Muscle layer of colon (tissue), 2 donors: ENCODE data around the gene ZNF710.
"Not testable (repeated sequence)": the region's sequence is repeated elsewhere in the genome, so short reads cannot be mapped to it uniquely, and the experiment has no call there.

Experiments
- H3K27ac ChIP-seq: one replicate; pipeline ENCODE4 v1.7.0; 2013; ENCODE audit warnings: low read depth, mild to moderate bottlenecking, low read length, moderate library complexity
- H3K27me3 ChIP-seq, 2 donors: one replicate each; pipeline ENCODE4 v1.7.0; 2013; ENCODE audit warnings: low read length in 2 of 2, mild to moderate bottlenecking in 2 of 2; ENCODE audit not compliant: insufficient read depth in 2 of 2, control insufficient read depth in 1 of 2
- H3K36me3 ChIP-seq: one replicate; pipeline ENCODE4 v1.7.0; 2013; ENCODE audit warnings: mild to moderate bottlenecking, low read length; ENCODE audit not compliant: insufficient read depth
- H3K4me1 ChIP-seq: one replicate; pipeline ENCODE4 v1.7.0; 2013; ENCODE audit warnings: mild to moderate bottlenecking, low read length; ENCODE audit not compliant: insufficient read depth
- H3K4me3 ChIP-seq, 2 donors: one replicate each; pipeline ENCODE4 v1.7.0; 2013; ENCODE audit warnings: low read length in 2 of 2, low read depth in 1 of 2, mild to moderate bottlenecking in 1 of 2, moderate library complexity in 1 of 2
- H3K9ac ChIP-seq: one replicate; pipeline ENCODE4 v1.7.0; 2013; ENCODE audit warnings: low read length
- H3K9me3 ChIP-seq: one replicate; pipeline ENCODE4 v1.7.0; 2013; ENCODE audit warnings: mild to moderate bottlenecking, low read length
- donor health status: abdominal sarcoma.
- donor health status: Adenocarcinoma of cecum.

ZNF710 gene

DNA sequence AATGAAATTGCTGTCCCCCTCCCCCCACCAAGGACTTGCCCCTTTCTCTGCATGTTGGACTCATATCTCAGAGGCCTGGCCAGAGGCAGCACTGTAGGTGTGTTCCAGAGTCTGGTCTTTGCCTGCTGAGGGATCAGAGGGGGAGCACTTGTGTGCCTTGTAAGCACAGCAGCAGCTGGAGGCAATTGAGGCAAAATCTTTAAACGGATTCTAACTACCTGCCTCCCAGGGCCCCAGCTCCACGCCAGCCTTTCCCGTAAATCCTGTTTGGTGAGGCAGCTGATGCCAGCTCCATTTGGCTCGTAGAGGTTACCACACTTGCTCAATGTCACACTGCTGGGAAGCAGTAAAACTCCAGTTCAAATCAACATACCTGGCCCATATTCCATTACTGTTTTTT is 103.4 kb downstream of the ZNF710 start:
- no peak overlapping the region for H3K9ac ChIP-seq
- peak overlapping the region; percentile 94 for H3K27ac ChIP-seq

GRCh38 chr15:90105521-90105920 is 104.4 kb downstream of the ZNF710 start:
- Histone ChIP-seq H3K36me3 (no peaks in the 10 kb centered on the region), H3K9me3 (no peaks in the 10 kb centered on the region), H3K4me3 (no peak overlapping the region), H3K27me3 (no peaks in the 10 kb centered on the region), H3K27ac (peak overlapping the region; percentile 24), H3K9ac (no peak overlapping the region), H3K4me1 (peaks cover 40% of the 10 kb centered on the region)

More for the DNA sequence above, 103.4 kb downstream of the ZNF710 start:
- Histone ChIP-seq H3K36me3 (no peaks in the 10 kb centered on the region), H3K9me3 (no peaks in the 10 kb centered on the region), H3K4me1 (peaks cover 49% of the 10 kb centered on the region), H3K27me3 (no peaks in the 10 kb centered on the region), H3K4me3 (no peak overlapping the region)

DNA sequence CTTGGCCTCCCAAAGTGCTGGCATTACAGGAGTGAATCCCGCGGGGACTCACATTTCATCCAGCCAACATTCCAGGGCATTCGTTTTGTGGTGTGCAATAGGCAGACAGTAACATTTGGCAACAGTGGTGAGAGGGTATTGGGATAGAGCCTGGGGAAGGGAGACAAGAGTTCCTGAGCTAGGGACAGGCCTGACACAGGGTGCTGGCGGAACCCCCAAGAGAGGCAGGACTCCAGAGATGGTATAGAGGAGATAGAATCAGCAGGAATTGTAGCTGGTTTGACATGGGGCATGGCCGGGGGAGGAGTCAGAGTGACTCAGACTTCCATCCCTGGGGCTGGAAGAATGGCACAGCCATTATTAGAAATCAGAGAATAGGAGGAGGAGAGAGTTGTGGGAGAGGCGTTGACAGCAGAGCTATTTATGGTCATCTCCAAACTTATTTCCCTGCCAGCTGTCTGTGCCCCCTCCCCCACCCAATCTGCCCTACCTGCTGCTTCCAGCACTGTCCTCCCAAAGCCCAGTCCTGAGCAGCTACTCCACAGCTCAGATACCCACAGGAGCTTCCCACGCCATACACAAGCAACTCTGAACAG is 105.5 kb downstream of the ZNF710 start:
- H3K36me3 ChIP-seq = no peaks in the 10 kb centered on the region
- H3K9me3 ChIP-seq = no peaks in the 10 kb centered on the region
- peak overlapping the region; percentile 19 for H3K9ac ChIP-seq
- no peaks in the 10 kb centered on the region for H3K27me3 ChIP-seq
- H3K4me1 ChIP-seq = peaks cover 30% of the 10 kb centered on the region
- H3K27ac ChIP-seq = peak overlapping the region; percentile 84
- no peak overlapping the region for H3K4me3 ChIP-seq

- H3K27me3 ChIP-seq, H3K36me3 ChIP-seq, H3K9ac ChIP-seq, H3K9me3 ChIP-seq, H3K27ac ChIP-seq, H3K4me3 ChIP-seq: not testable (repeated sequence)
- peaks cover 29% of the 10 kb centered on the region for H3K4me1 ChIP-seq
These were observed 106.9 kb downstream of the ZNF710 start for GRCh38 chr15:90108038-90108437.

- not testable (repeated sequence) for H3K9me3 ChIP-seq, H3K27ac ChIP-seq, H3K36me3 ChIP-seq, H3K4me3 ChIP-seq, H3K27me3 ChIP-seq, H3K9ac ChIP-seq
- H3K4me1 ChIP-seq = peaks cover 18% of the 10 kb centered on the region
These were observed 108.1 kb downstream of the ZNF710 start for GRCh38 chr15:90109163-90109751.

- Histone ChIP-seq H3K4me1 (no peaks in the 10 kb centered on the region), H3K9ac (no peak overlapping the region), H3K9me3 (peaks cover 3% of the 10 kb centered on the region), H3K27ac (no peak overlapping the region), H3K27me3 (no peaks in the 10 kb centered on the region), H3K4me3 (no peak overlapping the region), H3K36me3 (no peaks in the 10 kb centered on the region)
These were observed 112.0 kb downstream of the ZNF710 start for GRCh38 chr15:90113166-90113565.

GRCh38 chr15:90114451-90114901 is 113.4 kb downstream of the ZNF710 start:
- H3K9me3 ChIP-seq = peaks cover 3% of the 10 kb centered on the region
- no peak overlapping the region for H3K27ac ChIP-seq
- no peak overlapping the region for H3K9ac ChIP-seq
- H3K4me1 ChIP-seq = no peaks in the 10 kb centered on the region
- H3K27me3 ChIP-seq = no peaks in the 10 kb centered on the region
- H3K4me3 ChIP-seq = no peak overlapping the region
- no peaks in the 10 kb centered on the region for H3K36me3 ChIP-seq

DNA sequence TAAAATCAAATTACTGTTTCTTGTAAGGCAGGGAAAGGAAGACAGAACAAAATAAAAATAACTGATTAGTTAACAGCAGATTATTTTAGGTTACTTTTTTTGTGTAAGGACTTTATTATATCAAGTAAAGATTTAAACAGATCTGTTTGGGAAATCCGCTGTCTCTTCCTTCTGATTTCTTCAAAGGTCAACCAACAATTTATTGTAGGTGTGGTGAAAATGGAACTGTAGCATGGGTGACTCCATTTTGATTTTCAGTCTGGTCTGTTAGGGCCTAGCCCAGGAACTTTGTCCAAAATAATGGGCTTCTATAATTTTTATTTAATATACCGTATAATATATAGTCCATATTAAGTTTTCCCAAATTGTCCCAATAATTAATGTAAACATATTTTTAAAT is 114.7 kb downstream of the ZNF710 start:
- Histone ChIP-seq H3K27ac (no peak overlapping the region), H3K27me3 (no peaks in the 10 kb centered on the region), H3K4me1 (no peaks in the 10 kb centered on the region), H3K36me3 (no peaks in the 10 kb centered on the region), H3K4me3 (no peak overlapping the region), H3K9me3 (peaks cover 3% of the 10 kb centered on the region), H3K9ac (no peak overlapping the region)

DNA sequence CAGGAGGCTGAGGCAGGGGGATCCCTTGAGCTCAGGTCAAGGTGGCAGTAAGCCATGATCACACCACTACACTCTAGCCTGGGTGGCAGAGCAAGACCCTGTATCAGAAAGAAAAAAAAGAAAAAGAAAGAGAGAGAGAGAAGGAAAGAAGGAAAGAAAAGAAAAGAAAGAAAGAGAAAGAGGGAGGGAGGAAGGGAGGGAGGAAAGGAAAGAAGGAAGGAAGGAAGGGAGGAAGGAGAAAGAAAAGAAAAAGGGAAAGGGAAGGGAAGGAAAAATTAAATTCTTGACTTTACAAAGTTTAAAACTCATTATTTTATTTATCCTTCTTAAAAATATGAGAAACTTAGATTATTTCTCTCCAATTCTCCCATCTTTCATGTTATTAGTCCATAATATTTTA is 118.2 kb downstream of the ZNF710 start:
- no peaks in the 10 kb centered on the region for H3K36me3 ChIP-seq
- H3K4me1 ChIP-seq = no peaks in the 10 kb centered on the region
- no peak overlapping the region for H3K9ac ChIP-seq
- H3K9me3 ChIP-seq = peaks cover 1% of the 10 kb centered on the region
- H3K27ac ChIP-seq = no peak overlapping the region
- H3K4me3 ChIP-seq = no peak overlapping the region
- H3K27me3 ChIP-seq = no peaks in the 10 kb centered on the region

- H3K4me1 ChIP-seq = no peaks in the 10 kb centered on the region
- no peaks in the 10 kb centered on the region for H3K9me3 ChIP-seq
- no peaks in the 10 kb centered on the region for H3K36me3 ChIP-seq
- H3K4me3 ChIP-seq = no peak overlapping the region
- H3K27me3 ChIP-seq = no peaks in the 10 kb centered on the region
- no peak overlapping the region for H3K9ac ChIP-seq
- no peak overlapping the region for H3K27ac ChIP-seq
These were observed 120.0 kb downstream of the ZNF710 start for GRCh38 chr15:90121086-90121485.

GRCh38 chr15:90124507-90124906 is 123.4 kb downstream of the ZNF710 start:
- Histone ChIP-seq H3K36me3 (no peaks in the 10 kb centered on the region), H3K27me3 (no peaks in the 10 kb centered on the region), H3K4me3 (no peak overlapping the region), H3K4me1 (peaks cover 6% of the 10 kb centered on the region), H3K27ac (no peak overlapping the region), H3K9ac (no peak overlapping the region), H3K9me3 (no peaks in the 10 kb centered on the region)

GRCh38 chr15:90126022-90126421 is 124.9 kb downstream of the ZNF710 start:
- Histone ChIP-seq H3K4me1 (peaks cover 6% of the 10 kb centered on the region), H3K9me3 (no peaks in the 10 kb centered on the region), H3K36me3 (no peaks in the 10 kb centered on the region), H3K27ac (no peak overlapping the region), H3K9ac (no peak overlapping the region), H3K27me3 (no peaks in the 10 kb centered on the region), H3K4me3 (no peak overlapping the region)
